Skin of body (tissue), 2 donors: ENCODE data around the gene INO80B. TPM values are rescaled to one million over a fixed set of nuclear protein-coding genes. Genes with fewer than 3 reads are reported as not detected.
A peak's percentile ranks its signal among the peaks of the same experiment; 100 is the strongest.
"Not testable (repeated sequence)": the region's sequence is repeated elsewhere in the genome, so short reads cannot be mapped to it uniquely, and the experiment has no call there.

Experiments used
- DNase-seq: peaks from one replicate; lab custom pipeline; 2025; lab: John Stamatoyannopoulos, UW
- total RNA-seq: library from RNA; depleted of rRNA; stranded (reverse); fragments of >200 nt; gene quantifications from one replicate; pipeline ENCODE4 v1.2.3, GENCODE V29; 2014

The INO80B gene
- total RNA-seq, 1 donor from 2014 or later, result 6.8 TPM

DNA sequence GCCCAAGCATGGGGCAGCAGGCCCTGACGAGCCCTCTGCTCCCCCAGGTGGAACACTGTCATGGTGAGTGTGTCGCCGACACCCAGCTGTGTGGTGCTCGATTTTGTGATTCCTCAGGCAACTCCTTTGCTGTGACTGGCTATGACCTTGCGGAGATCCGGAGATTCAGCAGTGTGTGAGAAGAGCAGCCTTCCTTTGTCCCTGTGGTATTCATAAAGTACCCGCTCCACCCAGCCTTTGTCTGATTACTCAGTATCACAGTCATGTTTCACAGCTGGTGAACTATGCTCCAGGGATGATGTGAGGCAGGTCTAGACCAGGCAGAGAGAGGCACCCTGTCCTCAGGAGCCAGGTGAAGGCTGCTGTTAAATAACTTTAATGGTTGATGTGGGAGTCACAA lies 29.4 kb upstream of the INO80B start:
- DNase-seq, result no peak

DNA sequence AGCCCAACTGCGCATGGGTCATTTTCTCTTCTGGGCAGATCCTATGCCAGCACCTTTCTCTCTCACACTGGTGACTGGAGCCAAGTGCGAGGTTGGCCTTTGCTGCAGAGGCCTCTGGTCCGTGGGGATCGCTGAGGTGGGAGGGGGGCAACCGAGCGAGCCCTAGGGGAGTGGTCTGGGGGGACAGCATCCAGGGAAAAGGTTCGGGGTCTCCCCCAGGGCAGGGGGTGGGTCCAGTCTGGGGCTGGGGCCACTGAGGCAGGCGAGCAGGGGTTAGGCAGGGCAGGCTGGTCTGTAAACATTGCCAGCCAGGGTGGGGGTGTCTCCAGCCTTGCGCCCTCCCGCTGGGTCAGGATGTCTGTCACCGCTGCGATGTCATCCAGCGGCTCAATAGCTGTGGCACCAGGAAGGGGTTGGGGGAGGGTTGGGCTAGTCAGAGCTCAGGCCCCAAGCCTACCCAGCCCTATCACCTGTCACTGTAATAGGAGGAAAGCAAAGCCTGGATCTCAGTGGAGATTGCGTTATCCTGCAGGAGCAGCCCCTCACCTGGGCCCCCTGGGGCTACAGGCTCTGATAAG lies 28.6 kb upstream of the INO80B start:
- DNase-seq, result no peak

DNA sequence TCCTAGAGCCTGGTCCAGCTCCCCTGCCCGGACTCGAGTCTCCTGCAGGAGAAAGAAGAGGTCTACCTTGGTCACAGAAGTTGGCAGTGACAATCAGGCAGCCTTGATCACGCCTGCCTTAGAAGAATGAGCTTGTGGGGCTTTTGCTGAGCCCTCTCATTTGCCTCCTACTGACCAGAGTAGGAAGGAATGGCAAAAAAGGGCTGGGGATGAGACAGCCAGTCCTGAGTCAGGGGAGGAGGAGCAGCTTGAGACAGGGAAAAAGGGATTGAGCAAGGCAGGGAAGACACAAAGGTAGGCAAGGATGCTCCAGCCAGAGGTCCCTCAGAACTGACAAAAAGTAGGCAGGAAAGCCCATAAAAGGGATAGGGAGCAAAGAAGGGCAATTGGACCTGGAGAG lies 27.3 kb upstream of the INO80B start:
- DNase-seq, result no peak

DNA sequence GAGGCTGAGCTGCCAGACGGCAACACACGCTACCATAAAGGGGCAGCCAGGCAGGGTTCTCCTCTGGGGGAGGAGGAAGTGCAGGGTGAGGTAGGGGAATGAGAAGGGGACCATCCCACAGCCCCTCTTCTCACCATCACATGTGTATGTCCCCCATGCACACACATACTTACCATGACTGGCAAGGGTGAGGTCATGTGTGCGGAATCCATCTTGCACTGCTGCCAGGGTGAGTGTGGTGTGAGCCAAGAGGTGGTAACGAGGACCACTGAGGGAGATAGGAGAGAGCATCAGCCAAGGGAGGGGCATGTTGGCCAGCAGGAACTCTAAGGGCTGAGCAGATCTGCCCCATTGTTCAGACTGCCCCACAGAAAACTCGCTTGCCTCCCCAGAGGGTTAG lies 26.2 kb upstream of the INO80B start:
- DNase-seq, result no peak

DNA sequence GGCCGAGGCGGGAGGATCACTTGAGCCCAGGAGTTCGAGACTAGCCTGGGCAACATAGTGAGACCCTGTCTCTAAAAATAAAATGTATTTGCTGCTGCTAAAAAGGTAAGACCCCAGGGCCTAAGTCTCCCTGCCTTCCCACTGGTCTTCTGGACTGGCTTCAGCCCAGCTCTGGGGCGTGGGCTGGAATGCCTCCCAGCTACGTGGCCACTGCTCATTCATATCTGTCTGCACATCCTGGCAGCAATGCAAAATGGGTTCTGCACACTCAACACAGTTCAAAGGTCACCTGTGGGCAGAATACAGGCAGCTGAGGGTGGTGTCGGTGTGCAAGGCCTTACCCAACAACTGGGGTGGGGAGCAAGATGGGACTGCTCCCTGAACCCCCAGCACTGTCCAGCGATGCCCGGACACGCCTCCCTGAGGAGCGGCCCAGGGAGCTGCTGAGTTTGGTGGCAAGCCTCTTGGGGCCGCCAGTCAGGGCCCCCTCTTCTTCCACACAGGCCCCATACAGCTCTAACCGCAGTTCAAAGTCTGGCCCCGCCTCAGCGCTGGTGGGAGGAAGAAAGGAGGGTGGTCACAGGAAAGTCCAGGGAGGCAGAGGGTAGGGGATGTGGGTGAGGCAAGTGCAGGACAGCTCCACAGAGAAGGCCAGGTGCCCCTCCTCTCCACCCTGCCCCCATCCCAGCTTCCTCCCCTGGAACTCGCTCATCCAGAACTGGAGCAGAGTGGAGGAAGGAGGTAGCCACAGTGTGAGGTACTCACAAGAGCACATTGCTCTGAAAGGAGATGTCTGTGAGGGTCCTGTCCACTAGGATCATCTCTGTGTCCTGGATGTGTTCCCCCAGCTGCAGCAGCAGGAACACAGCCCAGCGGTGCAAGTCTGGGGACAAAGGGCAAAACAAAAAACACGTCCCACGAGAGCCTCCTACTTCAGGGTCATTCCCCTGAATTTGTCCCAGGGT lies 25.1 kb upstream of the INO80B start:
- DNase-seq, result no peak

DNA sequence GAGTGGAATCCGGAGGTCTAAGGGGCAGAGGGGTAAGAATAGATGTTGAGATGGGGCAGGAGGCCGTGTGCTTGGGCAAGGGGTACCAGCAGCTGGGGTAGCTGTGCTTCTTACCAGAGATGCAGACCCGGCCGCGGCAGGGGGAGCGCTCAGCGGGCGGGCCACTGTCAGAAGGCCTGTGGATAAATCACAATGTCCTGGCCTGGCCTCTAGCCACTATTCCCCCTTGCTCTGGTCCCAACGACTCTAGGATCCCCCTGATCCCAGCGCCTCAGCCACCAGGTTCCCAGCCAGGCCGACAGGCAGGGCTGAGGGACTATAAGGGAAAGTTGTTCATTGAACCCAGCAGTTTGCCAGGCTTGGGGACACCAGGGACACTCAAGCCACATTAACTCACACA lies 24.4 kb upstream of the INO80B start:
- no peak for DNase-seq

DNA sequence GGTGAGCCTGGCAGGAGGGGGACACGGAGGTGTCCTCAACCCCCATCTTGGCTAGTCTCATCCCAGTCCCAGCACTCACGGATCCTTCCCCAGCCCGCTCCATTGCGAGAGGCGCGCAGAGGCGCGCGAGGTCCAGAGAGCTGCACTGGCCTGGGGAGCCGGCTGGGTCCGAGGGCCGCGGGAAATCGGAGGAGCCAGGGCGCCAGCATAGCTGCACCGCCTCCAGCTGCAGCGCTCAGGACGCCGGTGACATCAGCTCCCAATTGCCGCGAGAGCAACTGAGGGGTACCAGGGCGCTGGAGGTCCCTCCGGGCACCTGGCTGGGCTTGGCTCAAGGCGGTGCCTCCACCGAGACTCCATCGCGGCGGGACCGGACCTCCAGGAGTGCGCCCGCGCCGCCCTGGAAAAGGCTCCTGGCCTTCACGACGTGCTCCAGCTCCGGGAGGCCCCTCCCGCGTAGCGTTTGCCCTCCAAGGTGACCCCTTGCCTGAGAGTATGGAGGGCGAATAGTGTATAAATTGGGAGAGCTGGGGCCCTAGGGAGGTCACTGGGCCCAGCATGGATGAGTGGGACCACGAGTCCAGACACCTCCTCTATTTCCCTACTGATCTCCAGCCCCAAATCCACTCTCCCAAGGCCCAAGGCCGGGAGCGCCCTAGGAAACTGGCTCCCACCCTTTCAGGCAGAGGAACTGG lies 18.6 kb upstream of the INO80B start:
- no peak for DNase-seq

DNA sequence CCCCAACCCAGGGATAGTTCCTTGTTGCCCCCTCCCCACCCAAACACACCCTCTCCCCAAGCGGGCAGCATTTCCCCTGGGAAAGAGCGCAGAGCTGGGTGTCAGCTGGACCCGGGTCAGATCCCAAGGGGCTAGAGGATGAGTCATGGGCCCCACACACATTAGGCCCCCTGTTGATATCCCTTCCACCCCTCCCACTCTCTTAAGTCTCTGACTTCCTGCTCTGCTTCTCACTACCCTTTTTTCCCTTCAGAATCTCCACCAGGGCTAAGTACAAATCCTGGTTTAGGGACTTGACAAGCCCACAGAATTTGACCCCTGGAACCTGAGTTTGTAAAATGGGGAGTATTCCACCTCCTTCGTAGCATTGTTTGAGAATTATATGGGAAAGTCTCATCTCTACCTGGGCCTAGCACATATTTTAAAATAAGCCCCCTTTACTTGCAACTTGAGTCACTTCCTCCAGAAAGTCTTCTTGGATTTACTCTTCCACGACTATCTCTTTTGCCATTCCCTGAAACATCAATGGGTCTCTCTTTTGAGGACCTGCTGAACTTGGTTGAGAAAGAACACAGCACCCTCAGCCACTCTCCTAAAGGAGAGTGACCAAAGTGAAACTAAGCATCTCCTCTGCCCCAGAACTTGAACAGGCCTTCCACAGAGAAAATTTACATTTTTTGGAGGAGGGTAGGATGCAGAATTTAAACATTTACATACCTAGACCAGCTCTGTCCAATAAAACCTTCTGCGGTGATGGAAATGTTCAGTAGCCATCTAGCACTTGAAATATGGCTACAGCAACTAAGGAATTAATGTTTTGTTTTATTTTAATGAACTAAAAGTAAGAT lies 17.8 kb upstream of the INO80B start:
- DNase-seq, result no peak

DNA sequence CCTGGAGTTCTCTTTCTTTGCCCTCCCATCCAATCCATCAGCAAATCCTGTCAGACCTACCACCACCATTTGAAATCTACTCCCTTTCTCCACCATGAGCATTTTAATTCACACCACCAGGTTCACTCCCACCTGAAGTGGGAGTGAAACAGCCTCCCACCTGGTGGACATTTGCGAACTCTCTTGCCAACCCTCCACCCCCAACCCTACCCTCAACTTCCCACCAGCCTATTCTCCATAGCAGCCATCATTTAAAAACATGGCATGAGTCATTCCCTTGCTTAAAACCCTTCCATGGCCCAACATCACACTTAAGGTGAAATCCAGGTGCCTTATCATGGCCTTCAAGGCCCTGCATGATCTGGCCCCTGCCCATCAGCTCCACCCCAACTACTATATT lies 16.6 kb upstream of the INO80B start:
- DNase-seq, result no peak

DNA sequence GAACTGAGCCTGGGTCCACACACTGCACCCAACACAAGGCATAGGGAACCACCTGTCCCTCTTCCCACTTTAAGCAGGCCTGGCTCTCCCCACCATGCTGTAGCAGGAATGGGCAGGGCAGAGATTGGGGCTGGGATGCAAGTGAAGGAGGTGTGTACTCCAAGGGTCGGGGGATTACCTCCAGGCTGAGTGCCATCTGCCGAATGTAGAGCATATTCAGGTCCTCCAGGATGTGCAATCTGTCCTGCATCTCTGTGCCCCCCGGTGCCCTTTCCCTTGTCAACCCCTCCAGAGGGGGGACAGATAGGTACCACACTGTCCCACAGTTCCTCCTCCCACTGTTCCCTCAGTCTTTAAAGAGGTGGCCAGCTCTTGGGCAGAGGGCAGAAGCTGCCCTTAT lies 15.5 kb upstream of the INO80B start:
- DNase-seq, result no peak

DNA sequence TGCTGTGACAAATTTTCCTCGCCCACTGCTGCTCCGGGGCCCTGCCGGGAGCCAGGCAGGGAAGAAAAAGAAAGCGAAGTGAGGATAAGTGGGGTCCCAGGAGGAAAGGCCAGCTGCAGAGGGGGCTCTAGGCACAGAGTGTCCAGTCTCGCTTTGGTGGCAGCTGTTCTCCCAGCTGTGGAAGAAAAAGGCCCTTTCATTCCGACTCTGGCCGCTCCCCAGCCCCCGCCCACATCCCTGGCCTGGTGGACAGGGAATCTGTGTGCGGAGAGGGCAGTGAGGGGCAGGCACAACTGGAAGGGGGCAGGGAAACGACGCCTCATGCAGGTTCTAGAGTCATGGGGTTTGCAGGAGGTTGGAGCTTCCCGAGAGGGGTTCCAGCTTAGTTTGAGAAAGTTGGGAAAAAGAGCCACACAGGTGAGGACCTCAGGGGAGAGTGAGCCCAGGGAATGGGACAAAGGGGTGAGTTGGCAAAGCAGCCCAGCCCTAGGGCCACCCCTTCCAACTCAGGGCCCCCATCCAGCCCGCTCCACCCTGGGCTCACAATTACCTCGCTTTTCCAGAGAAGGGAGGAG lies 15.0 kb upstream of the INO80B start:
- peak; percentile 48 for DNase-seq

DNA sequence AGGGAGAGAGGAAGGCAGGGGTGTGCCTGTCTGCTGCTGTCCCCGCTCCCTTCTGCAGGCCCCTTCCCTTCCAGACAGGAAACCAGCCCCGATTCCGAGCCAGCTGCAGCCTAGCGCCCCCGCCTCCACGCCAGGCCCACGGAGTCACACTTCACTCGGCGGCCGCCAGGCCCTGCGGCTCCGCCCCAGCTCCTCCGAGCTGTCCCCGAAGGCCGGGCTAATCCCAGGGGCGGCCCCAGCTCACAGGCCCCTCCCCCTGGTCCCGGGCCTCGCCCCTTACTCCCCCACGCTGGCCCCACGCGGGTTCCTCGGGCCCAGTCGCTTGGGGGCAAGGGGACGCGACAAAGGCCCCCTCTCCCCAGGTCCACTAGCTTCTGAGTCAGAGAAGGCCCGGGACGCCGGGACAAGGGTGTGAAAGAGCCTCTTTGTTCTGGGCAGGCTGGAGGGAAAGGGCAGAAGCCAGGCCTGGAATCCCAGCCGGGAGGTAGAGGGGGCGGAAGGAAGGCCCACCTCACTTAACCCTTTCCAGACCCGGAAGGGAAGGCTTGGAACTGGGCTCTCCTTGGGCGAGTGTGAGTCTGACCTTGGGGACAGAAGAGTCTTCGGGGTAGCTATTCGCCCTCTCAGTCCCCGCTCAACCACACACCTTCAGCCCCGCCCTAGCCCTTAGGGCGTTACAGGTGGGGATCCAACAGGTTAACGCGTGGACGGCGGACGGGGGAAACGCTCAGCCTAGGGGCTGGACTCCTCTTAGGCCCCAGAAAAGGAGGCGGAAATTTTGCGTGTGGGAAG lies 14.3 kb upstream of the INO80B start:
- DNase-seq, result peak; percentile 94

DNA sequence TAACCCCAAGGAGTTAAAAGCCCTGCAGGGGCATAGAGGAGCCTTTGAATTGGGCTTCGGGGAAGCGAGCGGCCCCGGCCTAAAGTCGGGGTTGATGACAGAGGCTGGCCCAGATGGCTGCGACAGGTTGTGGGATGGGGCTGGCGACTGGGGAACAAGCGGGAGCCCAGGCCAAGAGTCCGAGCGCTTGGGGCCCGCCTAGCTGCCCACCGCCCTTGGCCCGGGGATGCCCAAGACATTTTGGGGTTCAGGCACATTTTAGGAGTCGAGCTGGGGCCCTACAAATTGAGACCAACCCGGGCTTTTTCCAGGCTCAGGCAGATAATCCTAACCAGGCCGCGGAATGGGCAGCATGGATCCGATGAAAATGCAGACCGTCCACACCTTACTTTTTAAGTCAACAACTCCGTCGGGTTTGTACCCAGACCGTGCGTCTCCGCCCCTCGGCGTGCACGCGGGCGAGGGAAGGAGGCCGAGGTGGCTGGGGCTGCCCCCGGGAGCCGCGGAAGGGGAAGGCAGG lies 13.7 kb upstream of the INO80B start:
- DNase-seq, result no peak

DNA sequence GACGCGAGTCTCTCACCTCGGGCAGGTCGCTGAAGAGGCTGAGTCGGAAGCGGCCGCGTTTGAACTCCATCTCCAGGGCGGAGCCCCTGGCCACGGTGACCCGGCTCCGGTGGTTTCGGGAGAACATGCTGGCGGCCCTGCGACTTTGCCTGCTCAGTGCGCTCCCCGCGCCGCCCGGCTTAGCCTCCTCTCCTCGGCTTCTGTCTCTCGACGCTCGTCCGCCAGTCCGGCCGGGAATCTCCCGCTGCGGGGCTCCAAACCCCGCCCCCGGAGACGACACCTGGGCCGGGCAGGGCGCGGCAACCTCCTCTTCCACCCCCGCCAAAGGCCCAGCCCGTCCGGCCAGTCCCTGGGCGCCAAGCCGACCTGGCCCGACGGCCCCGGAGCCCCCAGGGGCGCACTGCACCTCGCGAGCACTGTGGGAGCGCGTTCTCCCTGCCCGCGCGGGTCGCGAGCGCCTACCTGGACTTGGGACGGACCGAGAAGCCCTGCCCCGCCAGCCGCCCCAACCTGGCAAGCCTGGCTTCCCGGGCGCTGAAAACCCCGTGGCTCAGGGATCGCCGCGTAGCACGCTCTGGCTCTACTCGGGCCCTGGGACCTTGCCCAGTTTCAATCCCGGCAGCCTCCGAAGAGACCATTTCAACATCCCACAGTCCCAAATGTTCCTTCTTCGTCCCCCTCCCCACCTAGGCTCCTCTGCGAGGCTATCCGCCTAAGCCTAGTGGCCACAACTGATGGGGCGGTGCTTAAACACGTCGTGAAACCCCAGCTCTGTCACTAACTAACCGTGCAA lies 13.0 kb upstream of the INO80B start, which contains the start of gene RTKN:
Gene RTKN (minus strand): TSS at position 248 of the 793 bp plus-strand sequence. CDS start 121 bp downstream, at position 127.
- DNase-seq, result no peak

DNA sequence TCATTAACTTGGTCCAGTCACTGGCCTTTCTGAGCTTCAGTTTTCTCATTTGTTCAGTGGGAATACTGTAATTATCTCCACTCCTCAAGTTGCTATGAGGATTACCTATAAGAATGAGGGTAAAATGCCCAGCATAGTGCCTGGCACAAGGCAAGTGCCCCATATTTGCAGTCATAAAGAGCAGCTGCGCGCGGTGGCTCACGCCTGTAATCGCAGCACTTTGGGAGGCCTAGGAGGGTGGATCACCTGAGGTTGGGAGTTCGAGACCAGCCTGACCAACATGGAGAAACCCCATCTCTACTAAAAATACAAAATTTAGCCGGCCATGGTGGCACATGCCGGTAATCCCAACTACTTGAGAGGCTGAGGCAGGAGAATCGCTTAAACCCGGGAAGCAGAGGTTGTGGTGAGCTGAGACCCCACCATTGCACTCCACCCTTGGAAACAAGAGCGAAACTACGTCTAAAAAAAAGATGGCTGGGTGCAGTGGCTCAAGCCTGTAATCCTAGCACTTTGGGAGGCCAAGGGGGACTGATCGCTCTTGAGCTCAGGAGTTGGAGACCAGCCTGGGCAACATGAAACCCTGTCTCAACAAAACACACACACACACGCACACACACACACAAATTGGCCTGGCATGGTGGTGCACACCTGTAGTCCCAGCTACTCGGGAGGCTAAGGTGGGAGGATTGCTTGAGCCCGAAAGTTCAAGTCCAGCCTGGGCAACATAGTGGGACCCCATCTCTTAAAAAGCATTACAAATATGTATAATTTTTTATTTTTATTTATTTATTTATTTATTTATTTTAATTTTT lies 12.2 kb upstream of the INO80B start:
- not testable (repeated sequence) for DNase-seq

DNA sequence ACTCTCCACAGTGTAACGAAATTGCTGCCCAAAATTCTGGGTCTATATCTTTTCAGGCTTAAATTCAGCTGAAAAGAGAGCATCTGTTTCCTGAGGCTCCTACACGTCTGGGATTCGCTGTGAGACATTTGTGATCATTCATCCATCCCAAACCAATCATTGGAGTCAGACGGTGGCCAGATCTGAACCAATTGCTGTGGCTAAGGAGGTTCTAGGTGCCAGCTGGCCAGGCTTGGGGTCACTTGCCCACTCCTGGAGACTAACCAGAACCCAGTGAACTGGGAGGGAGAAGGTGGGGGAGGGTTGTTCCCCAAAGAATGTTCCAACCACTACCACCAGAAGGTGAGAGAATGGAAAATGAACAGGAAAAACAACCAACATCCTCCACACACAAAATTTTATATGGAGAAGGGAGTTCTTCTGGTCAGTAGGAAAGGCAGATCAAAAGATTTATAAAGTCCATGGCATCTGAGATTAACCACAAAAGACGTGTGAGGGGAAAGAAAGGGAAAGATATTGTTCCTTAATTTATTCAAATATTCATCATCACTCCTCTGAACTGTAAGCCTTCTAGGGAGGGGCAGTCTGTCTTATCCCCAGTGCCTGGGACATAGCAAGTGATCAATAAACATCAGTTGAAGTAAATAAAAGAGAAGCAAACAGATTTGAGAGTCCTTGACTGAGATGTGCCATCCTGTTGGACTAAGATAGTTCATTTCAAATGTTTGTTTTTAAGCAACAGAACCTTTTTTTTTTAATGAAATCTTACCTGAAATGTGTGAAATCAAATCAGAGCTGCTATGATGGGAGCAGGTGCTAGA lies 10.2 kb upstream of the INO80B start:
- DNase-seq, result no peak
